ENCODE data around the gene KCTD20. TPM values are rescaled to one million over a fixed set of nuclear protein-coding genes. Genes with fewer than 3 reads are reported as not detected.

The KCTD20 gene
- total and polyA plus RNA-seq, 9 of the 15 experiments (the other 6 are each of a cell fraction or from before 2014, with no cell fraction given): 28.9 to 160 (median 70.6) TPM

- no peak for TF ChIP-seq CLOCK (CRISPR knock-in tag; IDR thresholded peaks at IDR 0.05; ENCODE audit: borderline replicate concordance)
- no peak for TF ChIP-seq ZBTB2 (IDR thresholded peaks at IDR 0.05)
- no peak for TF ChIP-seq LEF1 (IDR thresholded peaks at IDR 0.05)
- TF ChIP-seq GTF2F1 (IDR thresholded peaks at IDR 0.05; ENCODE audit: low read depth, low read length): no peak; the same call in 1 of the 2 replicates
- TF ChIP-seq SMARCE1 (IDR thresholded peaks at IDR 0.05): no peak
- TF ChIP-seq E4F1 (CRISPR knock-in tag; IDR thresholded peaks at IDR 0.05; ENCODE audit: borderline replicate concordance): no peak
- TF ChIP-seq ZNF143 (CRISPR knock-in tag; IDR thresholded peaks at IDR 0.05): peak; percentile 37; the same call in 1 of the 2 replicates
- 0 out of 2 replicates have a peak, but pooled peaks have one; percentile 16 for TF ChIP-seq CBFB (CRISPR knock-in tag; IDR thresholded peaks at IDR 0.05)
- no peak for TF ChIP-seq NR2F6 (CRISPR knock-in tag; IDR thresholded peaks at IDR 0.05)
- TF ChIP-seq AFF4 (CRISPR knock-in tag; IDR thresholded peaks at IDR 0.05): peak; percentile 78
- TF ChIP-seq FOXO4 (CRISPR knock-in tag; IDR thresholded peaks at IDR 0.05): no peak
- TF ChIP-seq ZNF165 (CRISPR knock-in tag; IDR thresholded peaks at IDR 0.05; ENCODE audit: borderline replicate concordance): no peak
- TF ChIP-seq SNAPC5 (CRISPR knock-in tag; IDR thresholded peaks at IDR 0.05): no peak
Measured at GRCh38 chr6:36423101-36423824, 19.5 kb upstream of the KCTD20 start (continued).
